Heart left ventricle (tissue), 16 donors: ENCODE results near the gene RUNX3. TPM values are rescaled to one million over a fixed set of nuclear protein-coding genes. Genes with fewer than 3 reads are reported as not detected.
"Not testable (repeated sequence)": the region's sequence is repeated elsewhere in the genome, so short reads cannot be mapped to it uniquely, and the experiment has no call there.

Experiments
- ATAC-seq, 4 donors: fragments of 200-7000 bp; cut with Tn5 transposase; one replicate each; pipeline ENCODE4 v1.9.1; 2020 to 2022; ENCODE audit warnings: moderate library complexity in 4 of 4, mild to moderate bottlenecking in 3 of 4, moderate number of reproducible peaks in 1 of 4
- DNase-seq, 5 donors: peaks; one replicate each; pipeline ENCODE4 v3.0.0-alpha.2; 2020
- H3K27ac ChIP-seq, 12 donors: fragments of 200-600 bp; sonication (generic) in 4 of 12; one replicate each; pipeline versions ENCODE4 v1.5.0 to v1.8.0; 2016 to 2022; ENCODE audit warnings: mild to moderate bottlenecking in 2 of 12
- H3K27me3 ChIP-seq, 9 donors: fragments of 200-600 bp; sonication (generic) in 2 of 9; one replicate each; pipeline versions ENCODE4 v1.5.1 to v1.8.0; 2016 to 2022; ENCODE audit warnings: mild to moderate bottlenecking in 3 of 9
- H3K36me3 ChIP-seq, 9 donors: fragments of 200-600 bp; sonication (generic) in 2 of 9; one replicate each; pipeline versions ENCODE4 v1.5.0 to v1.8.0; 2018 to 2022; ENCODE audit warnings: mild to moderate bottlenecking in 2 of 9
- H3K4me1 ChIP-seq, 12 donors: fragments of 200-600 bp; sonication (generic) in 4 of 12; one replicate each; pipeline versions ENCODE4 v1.5.0 to v1.8.0; 2016 to 2022; ENCODE audit warnings: mild to moderate bottlenecking in 3 of 12
- H3K4me3 ChIP-seq, 12 donors: fragments of 200-600 bp; sonication (generic) in 4 of 12; one replicate each; pipeline versions ENCODE4 v1.5.0 to v1.8.0; 2017 to 2022; ENCODE audit warnings: mild to moderate bottlenecking in 9 of 12, moderate library complexity in 4 of 12
- H3K9me3 ChIP-seq, 12 donors: fragments of 200-600 bp; sonication (generic) in 4 of 12; one replicate each; pipeline versions ENCODE4 v1.5.0 to v1.8.0; 2016 to 2022; ENCODE audit warnings: mild to moderate bottlenecking in 1 of 12
- POLR2A ChIP-seq, 2 donors: fragments of 450-650 bp; IDR thresholded peaks; one replicate each; pipeline ENCODE4 v1.6.1; 2017; ENCODE audit warnings: antibody characterized with exemption in 2 of 2, mild to moderate bottlenecking in 2 of 2, moderate library complexity in 2 of 2
- WGBS, 4 donors: extraction: QIAGEN DNeasy Blood & Tissue Kit in 2 of 4; methylation state at CpG; one replicate each; pipeline versions ENCODE4 v1.1.5 to v1.1.7; 2013 to 2018; 5-methylcytosine and 5-hydroxymethylcytosine counted together
- intact Hi-C, 10 donors: fragments of 100-400 bp; cut with DNase I; formaldehyde crosslinking; loops; one replicate each; pipeline versions ENCODE4 v1.11.1 to v1.14.2; 2022
- polyA plus RNA-seq, 2 donors: library from polyadenylated mRNA; stranded (reverse); fragments of 200-250 nt; gene quantifications; one replicate each; pipeline ENCODE4 v1.2.3, GENCODE V29; 2013
- total RNA-seq, 9 donors: library from RNA; depleted of rRNA in 2 of 9; stranded (reverse); fragments of >200 nt in 2 of 9; fragmentation: NEBNext Ultra II Directional in 3 of 9; extraction: Animal tissue kit (Norgen Biotek cat#: 25700) in 3 of 9; gene quantifications; one replicate each; pipeline versions ENCODE4 v1.1.0 to v1.2.4, GENCODE V29; 2016 to 2023
- TF ChIP-seq, protein P1 (sequence below), 12 donors: fragments of 200-600 bp; sonication (generic) in 4 of 12; IDR thresholded peaks; one replicate each; pipeline versions ENCODE4 v1.5.0 to v1.8.0; 2018 to 2022; ENCODE audit warnings: antibody characterized with exemption in 12 of 12, mild to moderate bottlenecking in 5 of 12
- donor health status: ischemic (EF 13 %, LVEDD 7.1; RV severe dilation, severe dysfunction).
- donor health status: healthy with polysubstance abuse.
- donor health status: DM: no; HTN: yes; CAD: no.
- donor health status: DM: no; HTN: no; CAD: no.
- donor health status: ischemic (EF 25% LVEDD 6.9; RV normal size, moderate dysfunction).
- donor health status: ischemic (EF 25% LVEDD 5.7; RV mildly dilated, moderate dysfunction).
- donor health status: healthy.
- donor health status: DM: yes; HTN: yes; CAD: no.
- donor health status: ischemic (EF 35%, LVEDD 5.7; RV mildly dilated, moderate dysfunction).
- donor health status: nonischemic (EF 11% LVEDD 7.7; RV severe dilation, severe dysfunction).
- donor health status: DM: yes; HTN: yes; CAD: no.
- donor health status: PGD.
- donor health status: ischemic (EF 29% LVEDD 5.4; RV normal size, mild dysfunction).
- donor health status: nonischemic (EF 23%, LVEDD 6.1; RV moderate dilation, normal function).

The RUNX3 gene
- total and polyA plus RNA-seq, 11 donors = 0.21 to 8.7 (median 0.38) TPM

- Histone ChIP-seq H3K36me3 (no peaks in the 10 kb centered on the region), H3K4me3 (no peak overlapping the region), H3K27ac (peak overlapping the region in 2 of 12 donors; percentile 9 to 73), H3K4me1 (peaks cover 0 to 24% (median 0%) of the 10 kb centered on the region in 12 donors), H3K9me3 (no peaks in the 10 kb centered on the region), H3K27me3 (peaks cover 0 to 8% (median 0%) of the 10 kb centered on the region in 9 donors)
- intact Hi-C loops = no loop called here
- ATAC-seq = peak in 1 of 4 donors; percentile 32
- no peak for DNase-seq
- TF ChIP-seq, protein P1, sequence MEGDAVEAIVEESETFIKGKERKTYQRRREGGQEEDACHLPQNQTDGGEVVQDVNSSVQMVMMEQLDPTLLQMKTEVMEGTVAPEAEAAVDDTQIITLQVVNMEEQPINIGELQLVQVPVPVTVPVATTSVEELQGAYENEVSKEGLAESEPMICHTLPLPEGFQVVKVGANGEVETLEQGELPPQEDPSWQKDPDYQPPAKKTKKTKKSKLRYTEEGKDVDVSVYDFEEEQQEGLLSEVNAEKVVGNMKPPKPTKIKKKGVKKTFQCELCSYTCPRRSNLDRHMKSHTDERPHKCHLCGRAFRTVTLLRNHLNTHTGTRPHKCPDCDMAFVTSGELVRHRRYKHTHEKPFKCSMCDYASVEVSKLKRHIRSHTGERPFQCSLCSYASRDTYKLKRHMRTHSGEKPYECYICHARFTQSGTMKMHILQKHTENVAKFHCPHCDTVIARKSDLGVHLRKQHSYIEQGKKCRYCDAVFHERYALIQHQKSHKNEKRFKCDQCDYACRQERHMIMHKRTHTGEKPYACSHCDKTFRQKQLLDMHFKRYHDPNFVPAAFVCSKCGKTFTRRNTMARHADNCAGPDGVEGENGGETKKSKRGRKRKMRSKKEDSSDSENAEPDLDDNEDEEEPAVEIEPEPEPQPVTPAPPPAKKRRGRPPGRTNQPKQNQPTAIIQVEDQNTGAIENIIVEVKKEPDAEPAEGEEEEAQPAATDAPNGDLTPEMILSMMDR (IDR thresholded peaks at IDR 0.05) = no peak
- TF ChIP-seq POLR2A (IDR thresholded peaks at IDR 0.05) = no peak
- 87 to 92% (median 89%) methylated on average over 20 of the region's 20 CpGs for WGBS, 4 donors
Measured at GRCh38 chr1:24910751-24911650, 19.1 kb downstream of the RUNX3 start.

- Histone ChIP-seq H3K9me3 (no peaks in the 10 kb centered on the region), H3K36me3 (no peaks in the 10 kb centered on the region), H3K27me3 (peaks cover 0 to 8% (median 0%) of the 10 kb centered on the region in 9 donors), H3K4me1 (peaks cover 0 to 21% (median 0%) of the 10 kb centered on the region in 12 donors), H3K4me3 (no peak overlapping the region), H3K27ac (peak overlapping the region in 1 of 12 donors; percentile 73)
- DNase-seq (no peak), ATAC-seq (no peak)
- 95 to 96% (median 95%) methylated on average over 9 of the region's 9 CpGs for WGBS, 4 donors
- intact Hi-C loops = no loop called here
- no peak for TF ChIP-seq POLR2A (IDR thresholded peaks at IDR 0.05)
- TF ChIP-seq, protein P1 (IDR thresholded peaks at IDR 0.05) = no peak
Measured at GRCh38 chr1:24910210-24910609, 19.9 kb downstream of the RUNX3 start.

- 27 to 34% (median 31%) methylated on average over 15 of the region's 15 CpGs for WGBS, 4 donors
- Histone ChIP-seq H3K27me3 (peaks cover 0 to 11% (median 0%) of the 10 kb centered on the region in 9 donors), H3K4me1 (peaks cover 0 to 21% (median 0%) of the 10 kb centered on the region in 12 donors), H3K4me3 (no peak overlapping the region), H3K9me3 (no peaks in the 10 kb centered on the region), H3K27ac (no peak overlapping the region), H3K36me3 (no peaks in the 10 kb centered on the region)
- intact Hi-C loops = no loop called here
- peak in 2 of 5 donors; percentile 44 to 66 for DNase-seq
- TF ChIP-seq, protein P1 (IDR thresholded peaks at IDR 0.05) = peak in 9 of 12 donors; percentile 17 to 46 (median 27)
- no peak for TF ChIP-seq POLR2A (IDR thresholded peaks at IDR 0.05)
- ATAC-seq = peak; percentile 52 to 71 (median 64)
Measured at GRCh38 chr1:24909388-24909898, 20.6 kb downstream of the RUNX3 start.

DNA sequence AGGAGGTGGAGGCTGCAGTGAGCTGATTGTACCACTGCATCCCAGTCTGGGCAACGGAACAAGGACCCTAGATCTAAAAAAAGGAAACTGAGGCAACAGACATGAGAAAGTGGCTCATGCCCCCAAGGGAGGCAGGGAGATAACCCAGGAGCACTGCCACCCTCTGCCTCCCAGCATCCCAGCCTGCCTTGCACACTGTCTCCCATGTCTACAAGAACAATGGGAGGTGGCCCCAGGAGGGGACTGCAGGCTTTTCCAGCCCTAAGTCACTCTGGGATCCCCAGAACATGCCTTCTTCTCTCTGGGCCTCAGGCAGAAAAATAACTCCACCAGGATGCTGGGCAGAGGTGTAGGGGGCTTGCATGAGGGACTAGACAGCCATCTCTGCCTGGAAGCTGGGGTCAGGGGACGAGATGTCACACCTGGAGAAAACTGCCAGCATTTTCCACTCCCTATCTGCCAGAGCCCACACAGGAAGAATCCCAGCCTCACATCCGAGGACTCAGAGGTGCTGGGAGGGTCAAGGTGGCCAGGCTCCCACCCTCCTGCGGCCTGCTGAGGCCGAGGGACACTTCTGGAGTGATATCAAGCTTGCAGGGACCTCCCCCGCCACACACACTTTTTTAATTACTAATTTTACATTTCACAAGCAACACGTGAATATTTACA, 21.4 kb downstream of the RUNX3 start:
- Histone ChIP-seq H3K27ac (no peak overlapping the region), H3K4me1 (peaks cover 0 to 21% (median 0%) of the 10 kb centered on the region in 12 donors), H3K9me3 (no peaks in the 10 kb centered on the region), H3K36me3 (no peaks in the 10 kb centered on the region), H3K27me3 (peaks cover 0 to 11% (median 0%) of the 10 kb centered on the region in 9 donors), H3K4me3 (no peak overlapping the region)
- intact Hi-C loops = no loop called here
- ATAC-seq (no peak), DNase-seq (no peak)
- TF ChIP-seq POLR2A (IDR thresholded peaks at IDR 0.05) = no peak
- TF ChIP-seq, protein P1 (IDR thresholded peaks at IDR 0.05) = no peak
- WGBS, 4 donors = 62 to 79% (median 69%) methylated on average over 7 of the region's 7 CpGs

DNA sequence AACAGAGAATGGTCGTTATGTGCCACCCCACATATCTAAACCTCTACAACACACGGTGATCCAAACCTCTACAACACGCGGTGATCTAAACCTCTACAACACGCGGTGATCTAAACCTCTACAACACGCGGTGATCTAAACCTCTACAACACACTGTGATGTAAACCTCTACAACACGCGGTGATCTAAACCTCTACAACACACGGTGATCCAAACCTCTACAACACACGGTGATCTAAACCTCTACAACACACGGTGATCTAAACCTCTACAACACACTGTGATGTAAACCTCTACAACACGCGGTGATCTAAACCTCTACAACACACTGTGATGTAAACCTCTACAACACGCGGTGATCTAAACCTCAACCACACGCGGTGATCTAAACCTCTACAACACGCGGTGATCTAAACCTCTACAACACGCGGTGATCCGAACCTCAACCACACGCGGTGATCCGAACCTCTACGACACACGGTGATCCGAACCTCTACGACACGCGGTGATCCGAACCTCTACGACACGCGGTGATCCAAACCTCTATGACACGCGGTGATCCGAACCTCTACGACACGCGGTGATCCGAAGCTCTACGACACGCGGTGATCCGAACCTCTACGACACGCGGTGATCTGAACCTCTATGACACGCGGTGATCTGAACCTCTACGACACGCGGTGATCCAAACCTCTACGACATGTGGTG, 22.3 kb downstream of the RUNX3 start:
- WGBS, 4 donors = 95 to 97% (median 96%) methylated on average over 57 of the region's 57 CpGs
- peaks cover 0 to 17% (median 0%) of the 10 kb centered on the region in 12 donors for H3K4me1 ChIP-seq
- H3K9me3 ChIP-seq, DNase-seq, H3K36me3 ChIP-seq, H3K27ac ChIP-seq, H3K4me3 ChIP-seq, ATAC-seq, intact Hi-C loops: not testable (repeated sequence)
- H3K27me3 ChIP-seq = peaks cover 0 to 21% (median 0%) of the 10 kb centered on the region in 9 donors
